Measurements from ENCODE around the gene CREB5. TPM values are rescaled to one million over a fixed set of nuclear protein-coding genes. Genes with fewer than 3 reads are reported as not detected.

Gene CREB5
- total RNA-seq, 4 donors from 2014 or later, result 6.6 to 18.6 (median 12.6) TPM

DNA sequence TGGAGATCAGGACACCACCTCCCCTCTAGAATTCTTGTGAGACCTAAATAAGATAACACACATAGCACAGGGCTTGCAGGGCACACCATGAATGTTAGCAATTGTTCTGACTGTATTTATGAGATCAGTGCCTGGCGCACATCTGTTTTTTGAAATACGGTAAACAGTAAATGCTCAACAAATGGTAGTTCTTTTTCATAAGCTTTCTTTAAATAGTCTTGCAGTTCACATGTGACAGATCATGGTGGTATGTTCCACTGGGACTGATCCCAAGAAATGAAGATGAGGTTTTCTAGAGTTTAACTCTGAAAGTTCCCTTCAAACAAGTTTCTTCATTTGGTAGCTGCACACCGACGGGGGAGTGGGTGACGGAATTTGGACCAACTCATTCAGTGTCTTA lies 34.8 kb downstream of the CREB5 start:
- WGBS, result 93% methylated on average over 5 of the region's 5 CpGs
- Histone ChIP-seq H3K27me3 (no peaks in the 10 kb centered on the region), H3K36me3 (no peaks in the 10 kb centered on the region), H3K27ac (replicated peaks in 1 of 4) (no peak overlapping the region), H3K4me1 (no peaks in the 10 kb centered on the region), H3K4me3 (no peak overlapping the region), H3K9me3 (no peaks in the 10 kb centered on the region)
- TF ChIP-seq EP300 (IDR thresholded peaks at IDR 0.05) (no peak), POLR2AphosphoS5 (IDR thresholded peaks at IDR 0.05) (no peak)
- DNase-seq (ENCODE audit: extremely low spot score), result no peak
- intact Hi-C loops (cut with DNase I), result no loop called here

DNA sequence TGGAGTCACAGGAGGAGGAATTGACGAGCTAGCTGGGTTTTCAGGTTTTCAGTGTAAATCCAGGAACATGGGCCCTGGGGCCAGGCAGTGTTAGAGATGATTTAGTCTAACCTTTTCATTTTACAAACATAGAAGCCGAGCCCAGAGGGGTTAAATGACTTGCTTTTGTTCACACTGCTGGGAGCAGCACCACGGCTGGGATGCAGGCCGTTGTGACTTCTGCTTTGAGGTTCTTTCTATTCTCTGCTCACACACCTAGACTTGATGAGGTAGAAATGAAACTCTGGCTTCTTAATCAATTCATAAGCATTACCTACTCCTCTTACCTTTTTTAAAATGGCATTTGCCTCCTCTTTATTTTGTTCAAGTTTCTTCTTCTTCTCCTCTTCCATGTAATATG lies 36.4 kb downstream of the CREB5 start:
- no peak for DNase-seq (ENCODE audit: extremely low spot score)
- H3K27me3 ChIP-seq, result no peaks in the 10 kb centered on the region
- H3K4me1 ChIP-seq, result no peaks in the 10 kb centered on the region
- 84% methylated on average over 4 of the region's 4 CpGs for WGBS
- H3K9me3 ChIP-seq, result no peaks in the 10 kb centered on the region
- intact Hi-C loops (cut with DNase I), result no loop called here
- no peak overlapping the region for H3K27ac ChIP-seq (replicated peaks in 1 of 4)
- no peak overlapping the region for H3K4me3 ChIP-seq
- H3K36me3 ChIP-seq, result no peaks in the 10 kb centered on the region
- TF ChIP-seq, protein P1, sequence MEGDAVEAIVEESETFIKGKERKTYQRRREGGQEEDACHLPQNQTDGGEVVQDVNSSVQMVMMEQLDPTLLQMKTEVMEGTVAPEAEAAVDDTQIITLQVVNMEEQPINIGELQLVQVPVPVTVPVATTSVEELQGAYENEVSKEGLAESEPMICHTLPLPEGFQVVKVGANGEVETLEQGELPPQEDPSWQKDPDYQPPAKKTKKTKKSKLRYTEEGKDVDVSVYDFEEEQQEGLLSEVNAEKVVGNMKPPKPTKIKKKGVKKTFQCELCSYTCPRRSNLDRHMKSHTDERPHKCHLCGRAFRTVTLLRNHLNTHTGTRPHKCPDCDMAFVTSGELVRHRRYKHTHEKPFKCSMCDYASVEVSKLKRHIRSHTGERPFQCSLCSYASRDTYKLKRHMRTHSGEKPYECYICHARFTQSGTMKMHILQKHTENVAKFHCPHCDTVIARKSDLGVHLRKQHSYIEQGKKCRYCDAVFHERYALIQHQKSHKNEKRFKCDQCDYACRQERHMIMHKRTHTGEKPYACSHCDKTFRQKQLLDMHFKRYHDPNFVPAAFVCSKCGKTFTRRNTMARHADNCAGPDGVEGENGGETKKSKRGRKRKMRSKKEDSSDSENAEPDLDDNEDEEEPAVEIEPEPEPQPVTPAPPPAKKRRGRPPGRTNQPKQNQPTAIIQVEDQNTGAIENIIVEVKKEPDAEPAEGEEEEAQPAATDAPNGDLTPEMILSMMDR (IDR thresholded peaks at IDR 0.05), result no peak
- TF ChIP-seq POLR2AphosphoS5 (IDR thresholded peaks at IDR 0.05), result no peak
- no peak for TF ChIP-seq EP300 (IDR thresholded peaks at IDR 0.05)
- TF ChIP-seq POLR2A (IDR thresholded peaks at IDR 0.05; ENCODE audit: low read depth), result no peak

DNA sequence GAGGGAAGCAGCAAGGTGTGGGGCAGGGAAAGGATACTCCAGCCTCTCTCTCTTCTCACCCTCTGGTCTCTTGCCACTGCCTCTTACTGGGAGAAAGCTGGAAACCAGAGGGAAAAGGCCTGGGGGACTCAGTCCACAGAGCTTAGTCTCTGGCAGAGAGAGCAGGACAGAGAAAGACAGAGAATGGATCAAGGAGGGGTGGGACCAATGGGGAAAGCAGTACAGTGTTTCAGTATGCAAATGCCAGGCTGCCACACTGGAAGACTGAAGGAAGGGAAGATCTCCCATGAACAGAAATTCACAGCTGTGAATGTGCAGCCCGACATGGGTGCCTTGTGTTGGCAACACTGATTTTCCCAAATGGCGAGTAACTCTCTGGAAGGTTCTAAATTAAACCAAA lies 40.4 kb downstream of the CREB5 start:
- Histone ChIP-seq H3K9me3 (no peaks in the 10 kb centered on the region), H3K27me3 (no peaks in the 10 kb centered on the region), H3K4me1 (peaks cover 0 to 3% (median 0%) of the 10 kb centered on the region in 4 donors), H3K36me3 (no peaks in the 10 kb centered on the region), H3K27ac (replicated peaks in 1 of 4) (no peak overlapping the region), H3K4me3 (no peak overlapping the region)
- intact Hi-C loops (cut with DNase I), result no loop called here
- WGBS, result 95% methylated on average over 2 of the region's 2 CpGs
- TF ChIP-seq POLR2A (IDR thresholded peaks at IDR 0.05; ENCODE audit: low read depth) (no peak), POLR2AphosphoS5 (IDR thresholded peaks at IDR 0.05) (no peak), EP300 (IDR thresholded peaks at IDR 0.05) (no peak)
- TF ChIP-seq, protein P1 (IDR thresholded peaks at IDR 0.05), result no peak
- DNase-seq (ENCODE audit: extremely low spot score), result no peak

DNA sequence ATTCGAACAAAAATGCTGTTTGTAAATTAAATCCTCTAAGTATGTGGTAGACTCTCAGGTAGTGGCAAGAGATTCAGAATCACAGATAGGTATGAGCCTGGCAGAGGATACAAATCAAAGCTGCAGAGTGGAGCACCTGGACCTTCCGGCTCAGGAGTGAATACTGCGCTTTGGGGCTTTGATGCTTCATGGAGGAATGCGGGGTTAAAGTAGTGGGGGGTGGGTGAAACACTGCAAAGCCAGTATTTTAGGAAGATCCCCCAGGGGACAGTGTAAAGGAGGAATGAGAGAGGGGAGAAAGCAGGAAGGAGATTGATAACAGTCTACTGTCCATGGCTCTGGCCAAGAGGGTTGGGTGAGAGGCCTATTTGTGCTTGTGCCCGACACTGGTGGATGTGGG lies 43.2 kb downstream of the CREB5 start:
- Histone ChIP-seq H3K36me3 (no peaks in the 10 kb centered on the region), H3K27me3 (no peaks in the 10 kb centered on the region), H3K4me1 (peaks cover 0 to 3% (median 0%) of the 10 kb centered on the region in 4 donors), H3K27ac (replicated peaks in 1 of 4) (no peak overlapping the region), H3K4me3 (no peak overlapping the region), H3K9me3 (no peaks in the 10 kb centered on the region)
- intact Hi-C loops (cut with DNase I), result no loop called here
- TF ChIP-seq, protein P1 (IDR thresholded peaks at IDR 0.05), result no peak
- no peak for TF ChIP-seq EP300 (IDR thresholded peaks at IDR 0.05)
- TF ChIP-seq POLR2A (IDR thresholded peaks at IDR 0.05; ENCODE audit: low read depth), result no peak
- no peak for TF ChIP-seq POLR2AphosphoS5 (IDR thresholded peaks at IDR 0.05)
- WGBS, result 92% methylated on average over 5 of the region's 5 CpGs
- DNase-seq (ENCODE audit: extremely low spot score), result no peak

- intact Hi-C loops (cut with DNase I), result no loop called here
- Histone ChIP-seq H3K27ac (replicated peaks in 1 of 4) (no peak overlapping the region), H3K27me3 (no peaks in the 10 kb centered on the region), H3K4me1 (peaks cover 0 to 3% (median 0%) of the 10 kb centered on the region in 4 donors), H3K4me3 (no peak overlapping the region), H3K9me3 (no peaks in the 10 kb centered on the region), H3K36me3 (no peaks in the 10 kb centered on the region)
- DNase-seq (ENCODE audit: extremely low spot score), result no peak
- no peak for TF ChIP-seq POLR2A (IDR thresholded peaks at IDR 0.05; ENCODE audit: low read depth)
- no peak for TF ChIP-seq EP300 (IDR thresholded peaks at IDR 0.05)
- TF ChIP-seq, protein P1 (IDR thresholded peaks at IDR 0.05), result no peak
- no peak for TF ChIP-seq POLR2AphosphoS5 (IDR thresholded peaks at IDR 0.05)
- WGBS, result 29% methylated on average over 1 of the region's 1 CpG
Measured at GRCh38 chr7:28456044-28456443, 43.7 kb downstream of the CREB5 start.

Data from esophagus muscularis mucosa (tissue), 4 donors.